GM21367 (cell line): ENCODE data around the gene IL20.

ENCODE experiments used
- ATAC-seq: cut with Tn5 transposase; IDR thresholded peaks from one replicate; pipeline ENCODE4 v1.9.1; 2021; ENCODE audit not compliant: unreplicated experiment

Gene IL20

GRCh38 chr1:206900149-206900548, 34.7 kb downstream of the IL20 start:
- ATAC-seq, result no peak

GRCh38 chr1:206901944-206902343, 36.5 kb downstream of the IL20 start:
- ATAC-seq, result no peak

- no peak for ATAC-seq
These were observed 37.3 kb downstream of the IL20 start for GRCh38 chr1:206902702-206903101.

GRCh38 chr1:206903687-206904086, 38.3 kb downstream of the IL20 start:
- no peak for ATAC-seq

GRCh38 chr1:206904423-206905142, 39.2 kb downstream of the IL20 start:
- no peak for ATAC-seq

- no peak for ATAC-seq
These were observed 40.1 kb downstream of the IL20 start for GRCh38 chr1:206905295-206906164.

- no peak for ATAC-seq
These were observed 42.0 kb downstream of the IL20 start for GRCh38 chr1:206907304-206907991.

- no peak for ATAC-seq
These were observed 42.6 kb downstream of the IL20 start for GRCh38 chr1:206908038-206908437.

GRCh38 chr1:206909161-206909882, 43.9 kb downstream of the IL20 start:
- no peak for ATAC-seq

GRCh38 chr1:206909883-206910318, 44.5 kb downstream of the IL20 start:
- no peak for ATAC-seq

- no peak for ATAC-seq
These were observed 45.7 kb downstream of the IL20 start for GRCh38 chr1:206911064-206911663.

GRCh38 chr1:206912445-206913095, 47.1 kb downstream of the IL20 start:
- no peak for ATAC-seq

GRCh38 chr1:206913766-206914537, 48.5 kb downstream of the IL20 start:
- no peak for ATAC-seq

GRCh38 chr1:206915030-206915735, 49.8 kb downstream of the IL20 start:
- no peak for ATAC-seq

GRCh38 chr1:206916000-206916709, 50.7 kb downstream of the IL20 start:
- ATAC-seq, result no peak

GRCh38 chr1:206918076-206918475, 52.7 kb downstream of the IL20 start:
- ATAC-seq, result no peak
